PFSK-1 (cell line): ENCODE results near the gene SGIP1.

Experiments used
- POLR2AphosphoS5 ChIP-seq: IDR thresholded peaks from 2 replicates; pipeline ENCODE4 v1.6.1; 2012; ENCODE audit warnings: low read depth, mild to moderate bottlenecking, control low read depth, low read length, moderate library complexity
- SIN3A ChIP-seq: IDR thresholded peaks from 2 replicates; pipeline ENCODE4 v1.6.1; 2012; ENCODE audit warnings: mild to moderate bottlenecking, low read length, moderate library complexity, borderline replicate concordance; ENCODE audit not compliant: insufficient read depth
- TAF1 ChIP-seq: IDR thresholded peaks from 2 replicates; pipeline ENCODE4 v1.6.1; 2012; ENCODE audit warnings: low read length, control low read depth, borderline replicate concordance; ENCODE audit not compliant: insufficient read depth
- TF ChIP-seq, protein P1 (sequence below), 2 experiments: IDR thresholded peaks; 2 replicates each; pipeline versions ENCODE4 v1.6.1 to v1.8.0; 2011 to 2012; ENCODE audit warnings: low read depth in 2 of 2, low read length in 2 of 2, control low read depth in 1 of 2, inconsistent platforms in 1 of 2, mild to moderate bottlenecking in 1 of 2, moderate library complexity in 1 of 2; ENCODE audit not compliant: insufficient read depth in 1 of 2

DNA sequence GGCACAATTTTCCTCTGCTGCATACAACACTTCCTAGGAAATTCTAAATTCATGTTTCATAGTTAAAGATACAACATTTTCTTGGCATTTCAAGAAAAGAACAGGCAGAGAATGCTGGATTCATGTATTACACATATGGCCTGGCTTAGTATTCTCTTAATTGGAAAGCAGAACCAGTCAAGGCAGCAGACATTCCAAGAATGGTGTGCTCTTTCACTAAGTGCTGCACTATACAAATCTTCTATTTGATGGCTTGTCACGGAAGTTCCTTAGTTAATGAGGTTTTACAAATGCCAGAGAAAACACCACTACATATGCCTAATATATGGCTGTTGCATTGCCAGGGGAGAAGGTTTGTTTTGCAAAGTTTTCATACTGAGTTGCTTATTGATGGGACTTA lies 137.5 kb downstream of the SGIP1 start:
- TF ChIP-seq POLR2AphosphoS5 (no peak), TAF1 (no peak), SIN3A (no peak)
- TF ChIP-seq, protein P1, sequence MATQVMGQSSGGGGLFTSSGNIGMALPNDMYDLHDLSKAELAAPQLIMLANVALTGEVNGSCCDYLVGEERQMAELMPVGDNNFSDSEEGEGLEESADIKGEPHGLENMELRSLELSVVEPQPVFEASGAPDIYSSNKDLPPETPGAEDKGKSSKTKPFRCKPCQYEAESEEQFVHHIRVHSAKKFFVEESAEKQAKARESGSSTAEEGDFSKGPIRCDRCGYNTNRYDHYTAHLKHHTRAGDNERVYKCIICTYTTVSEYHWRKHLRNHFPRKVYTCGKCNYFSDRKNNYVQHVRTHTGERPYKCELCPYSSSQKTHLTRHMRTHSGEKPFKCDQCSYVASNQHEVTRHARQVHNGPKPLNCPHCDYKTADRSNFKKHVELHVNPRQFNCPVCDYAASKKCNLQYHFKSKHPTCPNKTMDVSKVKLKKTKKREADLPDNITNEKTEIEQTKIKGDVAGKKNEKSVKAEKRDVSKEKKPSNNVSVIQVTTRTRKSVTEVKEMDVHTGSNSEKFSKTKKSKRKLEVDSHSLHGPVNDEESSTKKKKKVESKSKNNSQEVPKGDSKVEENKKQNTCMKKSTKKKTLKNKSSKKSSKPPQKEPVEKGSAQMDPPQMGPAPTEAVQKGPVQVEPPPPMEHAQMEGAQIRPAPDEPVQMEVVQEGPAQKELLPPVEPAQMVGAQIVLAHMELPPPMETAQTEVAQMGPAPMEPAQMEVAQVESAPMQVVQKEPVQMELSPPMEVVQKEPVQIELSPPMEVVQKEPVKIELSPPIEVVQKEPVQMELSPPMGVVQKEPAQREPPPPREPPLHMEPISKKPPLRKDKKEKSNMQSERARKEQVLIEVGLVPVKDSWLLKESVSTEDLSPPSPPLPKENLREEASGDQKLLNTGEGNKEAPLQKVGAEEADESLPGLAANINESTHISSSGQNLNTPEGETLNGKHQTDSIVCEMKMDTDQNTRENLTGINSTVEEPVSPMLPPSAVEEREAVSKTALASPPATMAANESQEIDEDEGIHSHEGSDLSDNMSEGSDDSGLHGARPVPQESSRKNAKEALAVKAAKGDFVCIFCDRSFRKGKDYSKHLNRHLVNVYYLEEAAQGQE (IDR thresholded peaks at IDR 0.05; ENCODE audit: insufficient read depth in 1 of 2, low read depth in 2 of 2, low read length in 2 of 2), result no peak
